Mesodermal cell (in vitro differentiated cells): ENCODE data around the gene RFX3.

Source experiments
- H3K27ac ChIP-seq: 2 replicates; pipeline ENCODE4 v1.7.0; 2013; ENCODE audit warnings: mild to moderate bottlenecking, low read depth, low read length, moderate library complexity; ENCODE audit not compliant: severe bottlenecking
- H3K36me3 ChIP-seq: 2 replicates; pipeline ENCODE4 v1.7.1; 2013; ENCODE audit warnings: mild to moderate bottlenecking, low read length, moderate library complexity; ENCODE audit not compliant: control insufficient read depth, insufficient read depth
- H3K4me1 ChIP-seq: one replicate; pipeline ENCODE4 v1.7.1; 2013; ENCODE audit warnings: mild to moderate bottlenecking, low read length; ENCODE audit not compliant: insufficient read depth, control insufficient read depth, poor library complexity, severe bottlenecking
- H3K4me3 ChIP-seq: 2 replicates; pipeline ENCODE4 v1.7.0; 2013; ENCODE audit warnings: low read length, control low read depth, mild to moderate bottlenecking; ENCODE audit not compliant: insufficient read depth, poor library complexity, severe bottlenecking; ENCODE audit errors: extremely low read depth
- H3K9me3 ChIP-seq: 2 replicates; pipeline ENCODE4 v1.7.1; 2013; ENCODE audit warnings: mild to moderate bottlenecking, low read length, moderate library complexity; ENCODE audit not compliant: control insufficient read depth
- whole genome bisulfite sequencing, 2 experiments: methylation state at CpG; one replicate each; pipeline ENCODE4 v1.1.5; 2013; ENCODE audit warnings: missing lambda C conversion rate in 2 of 2; ENCODE audit not compliant: insufficient coverage in 2 of 2; 5-methylcytosine and 5-hydroxymethylcytosine counted together

Gene RFX3

DNA sequence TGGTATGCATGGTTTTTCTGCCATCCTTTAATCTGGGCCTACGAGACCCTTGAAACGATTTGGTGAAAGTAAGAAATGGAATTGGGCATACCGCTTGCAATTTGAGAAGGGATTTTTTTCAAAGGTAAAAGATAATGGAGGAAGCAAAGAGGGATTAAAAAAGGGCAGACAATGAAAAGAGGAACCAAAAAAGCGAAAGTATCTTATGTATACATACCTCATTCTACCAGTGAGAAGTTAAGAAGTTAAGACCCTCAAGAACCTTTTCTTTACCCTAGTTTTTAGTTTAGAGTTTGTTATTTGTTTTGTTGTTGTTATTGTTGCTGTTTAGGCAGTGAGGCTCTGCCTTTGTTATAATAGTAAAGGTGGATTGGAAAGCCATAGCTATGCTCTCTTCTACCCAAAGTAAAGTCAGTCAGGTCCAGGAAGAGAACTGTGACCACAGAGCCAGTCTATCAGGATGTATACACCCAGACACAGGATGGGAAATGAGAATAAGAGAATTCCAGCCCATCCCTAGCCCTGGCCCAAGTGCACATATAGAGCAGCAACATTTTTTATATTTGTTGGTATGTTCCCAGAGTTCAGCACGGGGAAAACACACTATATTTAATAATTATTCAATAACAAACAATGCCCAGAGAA is 166.6 kb downstream of the RFX3 start:
- H3K4me1 ChIP-seq: no peaks in the 10 kb centered on the region
- no peak overlapping the region for H3K27ac ChIP-seq
- no peaks in the 10 kb centered on the region for H3K9me3 ChIP-seq
- 94% methylated on average over 3 of the region's 5 CpGs; no CpG with 5 or more reads in 1 of the 2 experiments for WGBS, 2 experiments
- no peaks in the 10 kb centered on the region for H3K36me3 ChIP-seq
- H3K4me3 ChIP-seq: no peak overlapping the region

GRCh38 chr9:3348169-3348568 is 177.6 kb downstream of the RFX3 start:
- no CpG with 5 or more reads among the region's 3 CpGs for WGBS, 2 experiments
- Histone ChIP-seq H3K27ac (no peak overlapping the region), H3K36me3 (no peaks in the 10 kb centered on the region), H3K4me1 (peaks cover 8% of the 10 kb centered on the region), H3K9me3 (no peaks in the 10 kb centered on the region), H3K4me3 (no peak overlapping the region)

- H3K4me3 ChIP-seq: no peak overlapping the region
- H3K36me3 ChIP-seq: no peaks in the 10 kb centered on the region
- no peak overlapping the region for H3K27ac ChIP-seq
- WGBS, 2 experiments: 100% methylated on average over 1 of the region's 3 CpGs
- H3K4me1 ChIP-seq: peaks cover 8% of the 10 kb centered on the region
- H3K9me3 ChIP-seq: no peaks in the 10 kb centered on the region
These were observed 179.3 kb downstream of the RFX3 start for GRCh38 chr9:3346549-3346948.

GRCh38 chr9:3343671-3344070 is 182.1 kb downstream of the RFX3 start:
- Histone ChIP-seq H3K4me1 (peaks cover 8% of the 10 kb centered on the region), H3K27ac (no peak overlapping the region), H3K9me3 (no peaks in the 10 kb centered on the region), H3K36me3 (no peaks in the 10 kb centered on the region), H3K4me3 (no peak overlapping the region)

DNA sequence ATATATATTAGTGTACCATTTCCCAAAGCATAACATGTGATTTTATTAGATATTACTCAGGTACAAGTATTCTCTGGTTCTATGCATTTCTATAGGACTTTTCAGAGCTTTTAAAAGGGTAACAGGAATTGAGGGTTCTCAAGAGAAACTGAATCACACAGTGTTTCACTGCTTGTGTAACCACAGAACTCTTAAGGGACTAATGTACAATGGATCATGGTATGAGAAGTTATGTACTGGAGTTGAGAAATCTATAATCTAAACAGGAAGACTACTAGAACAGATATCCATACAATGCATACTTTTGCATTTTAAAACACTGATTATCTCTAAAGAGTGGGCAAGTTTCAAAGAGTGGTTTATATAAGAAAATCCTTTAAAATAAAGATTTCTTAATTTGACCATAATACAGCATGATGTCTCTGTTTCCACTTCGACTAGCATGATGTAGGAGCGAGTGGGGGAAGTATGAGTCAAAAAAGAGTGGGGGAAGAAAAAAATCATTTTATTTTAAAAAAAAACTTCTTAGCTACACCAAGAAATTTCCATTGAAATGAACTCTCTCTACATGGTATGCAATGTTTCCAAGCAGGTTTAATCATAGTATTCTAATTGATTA is 183.5 kb downstream of the RFX3 start:
- Histone ChIP-seq H3K27ac (no peak overlapping the region), H3K4me1 (peaks cover 9% of the 10 kb centered on the region), H3K4me3 (no peak overlapping the region), H3K9me3 (no peaks in the 10 kb centered on the region), H3K36me3 (no peaks in the 10 kb centered on the region)
- WGBS, 2 experiments: no CpG with 5 or more reads among the region's 2 CpGs

DNA sequence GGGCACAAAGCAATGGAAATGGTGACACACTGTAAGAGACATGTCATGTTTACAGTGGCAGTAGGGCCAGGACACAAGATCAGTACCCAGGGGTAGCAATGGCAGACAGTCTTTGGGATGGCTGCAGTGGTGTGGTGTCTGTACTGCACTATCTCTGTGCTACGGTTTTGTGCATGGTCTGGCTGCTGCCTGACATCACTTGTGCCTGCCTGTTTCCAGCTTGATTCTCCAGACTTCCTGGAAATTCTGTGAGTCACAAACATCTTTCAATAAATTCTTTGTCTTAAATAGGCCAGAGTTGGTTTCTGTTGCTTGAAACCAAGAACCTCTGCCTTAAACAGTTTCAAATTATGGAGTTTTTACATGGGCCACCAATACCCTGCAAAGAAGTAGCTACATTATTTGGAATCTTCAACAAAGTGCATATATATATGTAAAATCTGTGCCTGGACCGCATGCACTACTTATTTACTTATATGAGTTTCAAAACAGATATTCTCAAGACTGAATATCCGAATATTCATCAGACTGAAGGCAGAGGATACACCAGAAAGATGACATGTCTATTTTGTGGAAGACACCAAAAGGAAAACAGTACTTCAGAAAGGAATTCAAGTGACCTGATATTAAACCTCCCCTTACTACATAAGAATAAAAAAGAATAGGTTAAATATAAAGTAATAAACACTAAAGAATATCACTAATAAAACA is 188.1 kb downstream of the RFX3 start:
- Histone ChIP-seq H3K4me3 (no peak overlapping the region), H3K36me3 (no peaks in the 10 kb centered on the region), H3K9me3 (no peaks in the 10 kb centered on the region), H3K27ac (peak overlapping the region; percentile 85), H3K4me1 (peaks cover 7% of the 10 kb centered on the region)
- 57 to 70% methylated on average over 1 to 2 of the region's 3 CpGs for WGBS, 2 experiments

GRCh38 chr9:3336951-3337350 is 188.8 kb downstream of the RFX3 start:
- no peak overlapping the region for H3K4me3 ChIP-seq
- H3K27ac ChIP-seq: peak overlapping the region; percentile 85
- 89 to 97% methylated on average over 3 of the region's 3 CpGs for WGBS, 2 experiments
- no peaks in the 10 kb centered on the region for H3K36me3 ChIP-seq
- H3K9me3 ChIP-seq: no peaks in the 10 kb centered on the region
- H3K4me1 ChIP-seq: peaks cover 7% of the 10 kb centered on the region

- Histone ChIP-seq H3K36me3 (no peaks in the 10 kb centered on the region), H3K27ac (no peak overlapping the region), H3K4me1 (peaks cover 7% of the 10 kb centered on the region), H3K4me3 (no peak overlapping the region), H3K9me3 (no peaks in the 10 kb centered on the region)
- 75 to 86% methylated on average over 1 of the region's 2 CpGs for WGBS, 2 experiments
These were observed 193.0 kb downstream of the RFX3 start for GRCh38 chr9:3332802-3333201.

GRCh38 chr9:3331801-3332200 is 194.0 kb downstream of the RFX3 start:
- Histone ChIP-seq H3K4me1 (peaks cover 1% of the 10 kb centered on the region), H3K9me3 (no peaks in the 10 kb centered on the region), H3K4me3 (no peak overlapping the region), H3K36me3 (no peaks in the 10 kb centered on the region), H3K27ac (no peak overlapping the region)
- 74% methylated on average over 2 of the region's 2 CpGs; no CpG with 5 or more reads in 1 of the 2 experiments for WGBS, 2 experiments

DNA sequence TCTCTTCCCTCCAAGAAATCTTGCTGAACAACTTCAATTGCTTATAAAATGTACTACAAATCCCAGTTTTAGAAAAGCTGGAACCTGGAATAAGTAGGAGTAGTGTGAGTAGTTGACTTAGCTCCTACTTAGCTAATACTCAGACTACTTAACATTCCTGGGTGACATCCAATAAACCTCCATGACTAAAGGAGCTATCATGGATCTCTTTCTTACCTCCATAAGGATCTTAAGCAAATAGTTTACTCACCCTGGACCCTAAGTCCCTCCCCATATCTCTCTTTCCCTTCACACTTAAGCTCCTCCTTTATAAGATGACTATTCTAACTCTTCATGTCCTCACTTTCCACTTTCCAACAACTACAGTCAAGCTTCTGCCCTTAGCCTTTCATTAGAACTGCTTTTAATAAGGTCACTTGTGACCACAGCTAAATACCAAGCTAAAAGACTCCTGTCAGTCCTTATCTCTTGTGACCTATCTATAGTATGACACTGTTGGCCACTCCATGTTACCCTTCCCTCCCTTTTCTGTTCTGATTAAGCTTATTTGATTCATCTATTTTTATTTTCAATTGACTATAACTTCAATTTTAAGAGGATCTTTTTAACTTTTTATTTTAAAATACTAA is 194.9 kb downstream of the RFX3 start:
- no peaks in the 10 kb centered on the region for H3K4me1 ChIP-seq
- H3K27ac ChIP-seq: peak overlapping the region; percentile 10
- H3K36me3 ChIP-seq: no peaks in the 10 kb centered on the region
- H3K4me3 ChIP-seq: no peak overlapping the region
- H3K9me3 ChIP-seq: no peaks in the 10 kb centered on the region

DNA sequence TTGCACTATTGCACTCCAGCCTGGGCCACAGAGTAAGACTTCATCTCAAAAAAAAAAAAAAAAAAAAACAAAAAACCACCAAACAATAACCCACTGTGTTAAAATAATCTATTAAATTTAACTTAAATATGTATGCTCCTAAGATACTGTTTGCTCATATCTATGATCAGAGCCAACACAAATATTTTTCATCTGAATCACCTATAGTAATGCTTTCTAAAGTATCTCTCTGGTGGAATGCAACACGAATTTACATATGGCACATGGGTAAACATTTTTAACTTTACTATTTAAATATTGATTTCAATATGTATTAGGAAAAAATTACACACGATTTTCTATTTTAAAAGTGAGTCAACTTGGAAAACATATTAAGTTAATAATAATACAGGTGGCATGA is 196.4 kb downstream of the RFX3 start:
- H3K4me3 ChIP-seq: no peak overlapping the region
- no CpG with 5 or more reads among the region's 2 CpGs for WGBS, 2 experiments
- H3K4me1 ChIP-seq: no peaks in the 10 kb centered on the region
- H3K9me3 ChIP-seq: no peaks in the 10 kb centered on the region
- H3K36me3 ChIP-seq: no peaks in the 10 kb centered on the region
- no peak overlapping the region for H3K27ac ChIP-seq
